Umbilical cord (tissue), 2 donors: ENCODE data around the gene ARRDC1. TPM values are rescaled to one million over a fixed set of nuclear protein-coding genes. Genes with fewer than 3 reads are reported as not detected.
"Not testable (repeated sequence)": the region's sequence is repeated elsewhere in the genome, so short reads cannot be mapped to it uniquely, and the experiment has no call there.

Experiments
- DNase-seq: peaks from one replicate; pipeline ENCODE4 v3.0.0-alpha.2; 2015; ENCODE audit warnings: low spot score
- total RNA-seq: library from RNA; depleted of rRNA; stranded (reverse); fragments of >200 nt; gene quantifications from one replicate; pipeline ENCODE4 v1.2.3, GENCODE V29; 2014; ENCODE audit warnings: low replicate concordance; ENCODE audit not compliant: insufficient read depth

The ARRDC1 gene
- total RNA-seq, 1 donor from 2014 or later, result 11.3 TPM

GRCh38 chr9:137583957-137584356, 21.5 kb upstream of the ARRDC1 start:
- DNase-seq, result no peak

GRCh38 chr9:137586854-137587253, 18.6 kb upstream of the ARRDC1 start:
- DNase-seq, result no peak

GRCh38 chr9:137588311-137588710, 17.2 kb upstream of the ARRDC1 start:
- no peak for DNase-seq

GRCh38 chr9:137588891-137589290, 16.6 kb upstream of the ARRDC1 start:
- no peak for DNase-seq

GRCh38 chr9:137589441-137590122, 15.9 kb upstream of the ARRDC1 start:
- no peak for DNase-seq

GRCh38 chr9:137590123-137590468, 15.4 kb upstream of the ARRDC1 start:
- no peak for DNase-seq

GRCh38 chr9:137590469-137591383, 14.8 kb upstream of the ARRDC1 start, which contains the start of gene ZMYND19:
ZMYND19 (minus strand) TSS chr9:137590512; CDS start chr9:137590263, 249 bp downstream.
- DNase-seq, result peak; percentile 90

- DNase-seq, result no peak
Observed at GRCh38 chr9:137592767-137593166, 12.7 kb upstream of the ARRDC1 start.

GRCh38 chr9:137593176-137593575, 12.3 kb upstream of the ARRDC1 start:
- no peak for DNase-seq

GRCh38 chr9:137596577-137596976, 8.9 kb upstream of the ARRDC1 start:
- DNase-seq, result not testable (repeated sequence)

GRCh38 chr9:137598943-137599342, 6.5 kb upstream of the ARRDC1 start:
- no peak for DNase-seq

- DNase-seq, result no peak
Observed at GRCh38 chr9:137602661-137603060, 2.8 kb upstream of the ARRDC1 start.

GRCh38 chr9:137603879-137604278, 1.6 kb upstream of the ARRDC1 start:
- no peak for DNase-seq

- DNase-seq, result no peak
Observed at GRCh38 chr9:137604345-137605086, 970 bp upstream of the ARRDC1 start.

GRCh38 chr9:137606005-137606621, 627 bp downstream of the ARRDC1 start:
- DNase-seq, result no peak

GRCh38 chr9:137606734-137607138, 1.2 kb downstream of the ARRDC1 start:
- DNase-seq, result peak; percentile 43

GRCh38 chr9:137607141-137607857, 1.8 kb downstream of the ARRDC1 start:
- DNase-seq, result peak; percentile 66

GRCh38 chr9:137610944-137611343, 5.5 kb downstream of the ARRDC1 start:
- DNase-seq, result no peak

- peak; percentile 90 for DNase-seq
Observed at GRCh38 chr9:137611623-137612609, 6.4 kb downstream of the ARRDC1 start.

GRCh38 chr9:137612741-137613142, 7.3 kb downstream of the ARRDC1 start:
- no peak for DNase-seq
